CD4-positive, CD25-positive, alpha-beta regulatory T cell (primary cell): ENCODE data around the gene IVL. TPM values are rescaled to one million over a fixed set of nuclear protein-coding genes. Genes with fewer than 3 reads are reported as not detected.

ENCODE experiments used
- ATAC-seq, 2 donors: fragments of 150-1000 bp; cut with Tn5 transposase; one replicate each; pipeline ENCODE4 v1.10.0; 2021; ENCODE audit warnings: low read depth in 2 of 2, moderate number of reproducible peaks in 2 of 2, moderate library complexity in 1 of 2
- DNase-seq, 3 donors: peaks; one replicate each; pipeline versions ENCODE4 v3.0.0 to v3.0.0-alpha.2; 2012 to 2022; ENCODE audit warnings: mixed read lengths in 1 of 3
- H3K27ac ChIP-seq: one replicate; pipeline ENCODE4 v1.7.0; 2013; ENCODE audit warnings: mild to moderate bottlenecking, low read length; ENCODE audit not compliant: insufficient read depth, poor library complexity, severe bottlenecking
- H3K27me3 ChIP-seq: one replicate; pipeline ENCODE4 v1.7.0; 2013; ENCODE audit warnings: low read length; ENCODE audit not compliant: control insufficient read depth, insufficient read depth
- H3K36me3 ChIP-seq: one replicate; pipeline ENCODE4 v1.7.0; 2013; ENCODE audit warnings: mild to moderate bottlenecking, low read length, moderate library complexity; ENCODE audit not compliant: control insufficient read depth, insufficient read depth
- H3K4me1 ChIP-seq: 2 replicates; pipeline ENCODE4 v1.7.0; 2013; ENCODE audit warnings: mild to moderate bottlenecking, low read length; ENCODE audit not compliant: insufficient read depth, control insufficient read depth, poor library complexity, severe bottlenecking
- H3K4me3 ChIP-seq: one replicate; pipeline ENCODE4 v1.7.0; 2013; ENCODE audit warnings: low read depth, mild to moderate bottlenecking, low read length, moderate library complexity
- H3K9me3 ChIP-seq, 2 experiments: 1 replicate in 1 of 2; 2 replicates in 1 of 2; pipeline ENCODE4 v1.7.0; 2013; ENCODE audit warnings: low read length in 2 of 2, mild to moderate bottlenecking in 1 of 2, moderate library complexity in 1 of 2; ENCODE audit not compliant: control insufficient read depth in 2 of 2
- H3K27ac Mint-ChIP-seq, 3 donors: one replicate each; pipeline ENCODE4 v1.8.0; 2020 to 2022; ENCODE audit warnings: mild to moderate bottlenecking in 3 of 3, mixed read lengths in 3 of 3, moderate library complexity in 2 of 3
- H3K27me3 Mint-ChIP-seq: one replicate; pipeline ENCODE4 v1.8.0; 2022; ENCODE audit warnings: mild to moderate bottlenecking, mixed read lengths
- H3K36me3 Mint-ChIP-seq: one replicate; pipeline ENCODE4 v1.8.0; 2020; ENCODE audit warnings: mixed read lengths
- H3K4me1 Mint-ChIP-seq, 4 donors: one replicate each; pipeline ENCODE4 v1.8.0; 2020 to 2022; ENCODE audit warnings: mixed read lengths in 4 of 4, mild to moderate bottlenecking in 1 of 4
- H3K4me3 Mint-ChIP-seq, 4 donors: one replicate each; pipeline ENCODE4 v1.8.0; 2020 to 2022; ENCODE audit warnings: mild to moderate bottlenecking in 4 of 4, mixed read lengths in 4 of 4, moderate library complexity in 3 of 4
- H3K9me3 Mint-ChIP-seq, 7 donors: one replicate each; pipeline ENCODE4 v1.8.0; 2020 to 2022; ENCODE audit warnings: mixed read lengths in 7 of 7, mild to moderate bottlenecking in 3 of 7, moderate library complexity in 2 of 7
- polyA plus RNA-seq, 4 donors: library from polyadenylated mRNA; unstranded; fragments of 300-500 nt; fragmentation: Illumina TruSeq; gene quantifications; one replicate each; pipeline ENCODE4 v1.2.3, GENCODE V29; 2021
- total RNA-seq: library from RNA; stranded (reverse); gene quantifications from one replicate; pipeline ENCODE4 v1.2.3, GENCODE V29; 2022

Gene IVL
- total and polyA plus RNA-seq, 5 donors from 2014 or later = not detected

DNA sequence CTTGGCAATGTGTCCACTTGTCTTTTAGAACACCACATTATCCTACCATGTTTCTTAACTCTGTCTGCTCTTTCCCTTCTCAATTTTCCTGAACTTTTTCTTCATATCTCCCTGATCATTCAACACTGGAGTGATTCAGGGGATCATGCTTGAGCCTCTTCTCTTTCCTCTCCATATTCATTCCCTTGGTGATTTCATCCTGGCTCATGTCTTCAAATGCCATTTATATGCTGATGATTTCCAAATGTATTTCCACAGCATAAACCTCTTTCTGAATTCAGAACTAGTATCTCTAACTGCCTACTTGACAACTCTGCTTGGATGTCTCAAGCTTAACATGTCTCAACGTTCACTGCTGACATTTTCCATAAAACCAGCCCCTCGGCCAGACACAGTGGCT lies 8.5 kb upstream of the IVL start:
- ATAC-seq (no peak), DNase-seq (no peak)
- no peaks in the 10 kb centered on the region for H3K36me3 ChIP-seq
- H3K9me3 Mint-ChIP-seq = peaks cover 0 to 8% (median 0%) of the 10 kb centered on the region in 7 donors
- no peaks in the 10 kb centered on the region for H3K9me3 ChIP-seq
- H3K4me3 ChIP-seq = no peak overlapping the region
- no peak overlapping the region for H3K4me3 Mint-ChIP-seq
- peaks cover 8% of the 10 kb centered on the region for H3K27me3 ChIP-seq
- no peak overlapping the region for H3K27ac Mint-ChIP-seq
- H3K36me3 Mint-ChIP-seq = no peaks in the 10 kb centered on the region
- no peaks in the 10 kb centered on the region for H3K4me1 Mint-ChIP-seq
- H3K27me3 Mint-ChIP-seq = peaks cover 16% of the 10 kb centered on the region
- no peak overlapping the region for H3K27ac ChIP-seq
- H3K4me1 ChIP-seq = no peaks in the 10 kb centered on the region

DNA sequence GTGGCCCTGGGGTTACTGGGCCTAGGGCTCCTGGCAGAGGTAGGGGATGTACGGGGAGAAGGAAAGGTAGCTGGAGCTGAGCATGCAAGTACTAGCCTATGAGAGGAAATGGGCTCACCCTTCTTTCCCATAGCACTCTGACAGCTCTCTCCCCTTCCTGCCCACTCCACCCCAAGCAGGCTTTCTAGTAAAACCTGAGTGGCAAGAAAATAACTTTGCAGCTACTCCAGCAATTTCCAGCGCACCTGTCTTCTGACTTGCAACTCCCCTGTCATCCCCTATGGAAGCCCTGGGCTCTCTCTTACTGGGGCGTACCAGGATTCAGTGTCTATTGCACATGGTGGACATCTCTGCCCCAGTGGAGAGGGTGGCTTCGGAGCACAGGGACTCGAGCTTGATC lies 6.7 kb upstream of the IVL start:
- Mint-ChIP-seq H3K4me3 (no peak overlapping the region), H3K9me3 (peaks cover 0 to 10% (median 0%) of the 10 kb centered on the region in 7 donors), H3K27ac (no peak overlapping the region), H3K27me3 (peaks cover 7% of the 10 kb centered on the region), H3K36me3 (no peaks in the 10 kb centered on the region), H3K4me1 (no peaks in the 10 kb centered on the region)
- Histone ChIP-seq H3K9me3 (no peaks in the 10 kb centered on the region), H3K4me3 (no peak overlapping the region), H3K27ac (no peak overlapping the region), H3K27me3 (peaks cover 7% of the 10 kb centered on the region), H3K4me1 (no peaks in the 10 kb centered on the region), H3K36me3 (no peaks in the 10 kb centered on the region)
- ATAC-seq = no peak
- DNase-seq = no peak

GRCh38 chr1:152902636-152903035 lies 5.7 kb upstream of the IVL start:
- Histone ChIP-seq H3K36me3 (no peaks in the 10 kb centered on the region), H3K4me3 (no peak overlapping the region), H3K27me3 (peaks cover 6% of the 10 kb centered on the region), H3K4me1 (no peaks in the 10 kb centered on the region), H3K27ac (no peak overlapping the region), H3K9me3 (no peaks in the 10 kb centered on the region)
- DNase-seq = no peak
- Mint-ChIP-seq H3K27ac (no peak overlapping the region), H3K4me3 (no peak overlapping the region), H3K9me3 (peaks cover 0 to 7% (median 0%) of the 10 kb centered on the region in 7 donors), H3K27me3 (peaks cover 12% of the 10 kb centered on the region), H3K36me3 (no peaks in the 10 kb centered on the region), H3K4me1 (no peaks in the 10 kb centered on the region)
- no peak for ATAC-seq

DNA sequence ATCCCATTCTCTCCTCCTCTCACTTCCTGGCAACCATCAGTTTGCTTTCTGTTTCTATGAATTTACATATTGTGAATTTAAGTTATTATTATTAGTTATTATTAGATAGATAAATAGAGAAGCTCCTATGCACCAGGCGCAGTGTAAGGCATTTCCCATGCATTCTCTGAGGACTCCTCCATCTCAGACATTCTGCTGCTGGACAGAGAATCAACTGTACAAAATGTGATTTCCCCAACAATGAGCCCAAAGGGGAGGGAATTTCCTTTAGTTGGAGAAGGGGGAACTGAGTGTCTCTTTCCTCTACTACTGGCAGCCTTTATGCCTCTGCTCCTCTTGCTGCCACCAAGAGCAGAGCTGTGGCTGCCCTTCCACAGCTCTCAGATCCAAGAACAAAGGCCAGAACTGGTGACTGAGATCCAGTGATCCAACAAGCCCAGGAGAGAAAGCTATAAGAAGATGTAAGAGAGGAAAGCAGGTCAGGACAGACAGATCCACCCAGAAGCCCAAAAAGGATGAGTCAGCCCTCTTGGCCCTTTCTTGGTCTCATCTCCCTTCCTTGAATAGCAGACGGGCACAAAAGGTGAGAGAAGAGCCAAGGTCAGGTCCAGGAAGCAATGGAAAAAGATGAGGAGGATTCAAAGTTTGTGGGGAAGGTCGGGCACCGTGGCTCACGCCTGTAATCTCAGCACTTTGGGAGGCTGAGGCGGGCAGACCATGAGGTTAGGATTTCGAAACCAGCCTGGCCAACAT lies 3.5 kb upstream of the IVL start:
- no peak for ATAC-seq
- Histone ChIP-seq H3K4me1 (no peaks in the 10 kb centered on the region), H3K4me3 (no peak overlapping the region), H3K36me3 (no peaks in the 10 kb centered on the region), H3K27me3 (peaks cover 6% of the 10 kb centered on the region), H3K27ac (no peak overlapping the region), H3K9me3 (no peaks in the 10 kb centered on the region)
- Mint-ChIP-seq H3K27ac (no peak overlapping the region), H3K27me3 (peaks cover 16% of the 10 kb centered on the region), H3K9me3 (peaks cover 0 to 4% (median 0%) of the 10 kb centered on the region in 7 donors), H3K4me3 (no peak overlapping the region), H3K4me1 (no peaks in the 10 kb centered on the region), H3K36me3 (no peaks in the 10 kb centered on the region)
- DNase-seq = no peak

DNA sequence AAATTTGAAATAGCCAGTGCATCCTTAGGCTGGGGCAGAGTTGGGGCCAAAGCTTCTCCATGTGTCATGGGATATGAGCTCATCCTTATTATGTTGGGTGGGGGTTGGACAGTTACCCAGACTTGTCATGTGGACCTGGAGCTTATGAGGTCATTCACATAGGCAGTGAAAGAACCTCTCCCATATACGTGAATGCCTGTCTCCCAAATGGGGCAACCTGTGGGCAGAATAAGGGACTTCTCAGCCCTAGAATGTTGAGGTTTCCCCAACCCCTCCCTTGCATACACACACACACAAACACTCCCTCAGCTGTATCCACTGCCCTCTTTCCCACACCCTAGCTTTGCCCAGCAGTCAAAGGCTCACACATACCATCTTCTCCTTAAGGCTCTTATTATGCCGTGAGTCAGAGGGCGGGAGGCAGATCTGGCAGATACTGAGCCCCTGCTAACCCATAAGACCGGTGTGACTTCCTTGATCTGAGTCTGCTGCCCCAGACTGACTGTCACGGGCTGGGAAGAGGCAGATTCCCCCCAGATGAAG lies 2.3 kb upstream of the IVL start:
- Histone ChIP-seq H3K27ac (no peak overlapping the region), H3K36me3 (no peaks in the 10 kb centered on the region), H3K9me3 (no peaks in the 10 kb centered on the region), H3K4me1 (no peaks in the 10 kb centered on the region), H3K4me3 (no peak overlapping the region), H3K27me3 (peaks cover 6% of the 10 kb centered on the region)
- H3K4me1 Mint-ChIP-seq = no peaks in the 10 kb centered on the region
- H3K4me3 Mint-ChIP-seq = no peak overlapping the region
- no peak for DNase-seq
- ATAC-seq = no peak
- peaks cover 0 to 4% (median 0%) of the 10 kb centered on the region in 7 donors for H3K9me3 Mint-ChIP-seq
- H3K36me3 Mint-ChIP-seq = no peaks in the 10 kb centered on the region
- H3K27me3 Mint-ChIP-seq = peaks cover 13% of the 10 kb centered on the region
- no peak overlapping the region for H3K27ac Mint-ChIP-seq

- Histone ChIP-seq H3K4me1 (no peaks in the 10 kb centered on the region), H3K36me3 (no peaks in the 10 kb centered on the region), H3K27ac (no peak overlapping the region), H3K9me3 (no peaks in the 10 kb centered on the region), H3K27me3 (peaks cover 1% of the 10 kb centered on the region), H3K4me3 (no peak overlapping the region)
- DNase-seq (no peak), ATAC-seq (no peak)
- Mint-ChIP-seq H3K4me1 (no peaks in the 10 kb centered on the region), H3K4me3 (no peak overlapping the region), H3K36me3 (no peaks in the 10 kb centered on the region), H3K9me3 (peaks cover 0 to 4% (median 1%) of the 10 kb centered on the region in 7 donors), H3K27ac (no peak overlapping the region), H3K27me3 (peaks cover 21% of the 10 kb centered on the region)
These were observed 860 bp downstream of the IVL start for GRCh38 chr1:152909206-152909605.

DNA sequence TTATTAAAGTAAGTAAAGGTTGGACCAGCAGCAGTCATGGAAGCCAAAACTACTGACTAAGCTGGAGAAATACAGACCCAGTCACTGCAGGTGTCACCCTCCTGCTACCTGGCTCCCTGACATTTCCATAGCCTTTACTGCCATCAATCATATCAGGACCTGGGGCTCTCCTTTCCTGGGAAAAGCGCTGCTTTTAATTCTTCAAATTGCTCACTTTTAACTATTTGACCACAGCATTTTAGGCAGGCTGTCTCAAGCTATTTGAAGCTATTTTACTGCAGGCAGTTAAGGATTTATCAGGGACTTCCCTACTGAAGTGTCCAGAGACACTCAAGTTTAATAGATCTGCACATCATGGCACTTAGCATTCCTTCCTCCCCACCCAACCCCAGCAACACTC lies 4.1 kb downstream of the IVL start:
- ATAC-seq (no peak), DNase-seq (no peak)
- H3K27ac Mint-ChIP-seq = no peak overlapping the region
- H3K9me3 ChIP-seq = no peaks in the 10 kb centered on the region
- H3K4me3 Mint-ChIP-seq = no peak overlapping the region
- no peaks in the 10 kb centered on the region for H3K4me1 Mint-ChIP-seq
- H3K27me3 Mint-ChIP-seq = peaks cover 27% of the 10 kb centered on the region
- H3K27ac ChIP-seq = no peak overlapping the region
- peaks cover 7% of the 10 kb centered on the region for H3K27me3 ChIP-seq
- H3K36me3 ChIP-seq = no peaks in the 10 kb centered on the region
- H3K36me3 Mint-ChIP-seq = no peaks in the 10 kb centered on the region
- H3K4me3 ChIP-seq = no peak overlapping the region
- peaks cover 0 to 6% (median 1%) of the 10 kb centered on the region in 7 donors for H3K9me3 Mint-ChIP-seq
- H3K4me1 ChIP-seq = no peaks in the 10 kb centered on the region

DNA sequence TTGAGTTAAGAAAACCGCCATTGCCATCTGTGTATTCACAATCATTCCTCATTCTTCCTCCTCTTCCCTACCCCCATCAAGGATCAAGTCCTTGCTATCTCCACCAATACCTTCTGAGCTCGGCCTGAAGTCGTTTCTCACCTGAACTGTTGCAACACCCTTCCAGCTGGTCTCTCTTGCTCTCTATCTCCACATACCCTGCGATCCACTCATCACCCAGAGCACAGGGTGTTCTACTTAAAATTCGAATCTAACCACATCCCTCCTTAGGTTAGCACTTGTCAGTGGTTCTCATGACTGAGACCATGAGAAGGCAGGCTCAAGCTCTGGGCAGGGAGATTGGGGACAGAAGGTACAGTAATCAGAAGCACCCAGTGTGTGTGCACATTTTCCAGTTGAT lies 4.6 kb downstream of the IVL start:
- H3K4me3 ChIP-seq = no peak overlapping the region
- no peak for DNase-seq
- Mint-ChIP-seq H3K27ac (no peak overlapping the region), H3K4me1 (no peaks in the 10 kb centered on the region), H3K4me3 (no peak overlapping the region), H3K36me3 (no peaks in the 10 kb centered on the region), H3K9me3 (peaks cover 0 to 6% (median 1%) of the 10 kb centered on the region in 7 donors), H3K27me3 (peaks cover 27% of the 10 kb centered on the region)
- H3K4me1 ChIP-seq = no peaks in the 10 kb centered on the region
- H3K27me3 ChIP-seq = peaks cover 8% of the 10 kb centered on the region
- H3K27ac ChIP-seq = no peak overlapping the region
- H3K36me3 ChIP-seq = no peaks in the 10 kb centered on the region
- ATAC-seq = no peak
- no peaks in the 10 kb centered on the region for H3K9me3 ChIP-seq
